Activated T-helper 17 cell treated with anti-CD3 and anti-CD28 coated beads, Interleukin-2, amount 50 U/mL, for 72 hours (primary cell): ENCODE measurements around the gene AP1G2. TPM values are rescaled to one million over a fixed set of nuclear protein-coding genes. Genes with fewer than 3 reads are reported as not detected.
"Not testable (repeated sequence)": the region's sequence is repeated elsewhere in the genome, so short reads cannot be mapped to it uniquely, and the experiment has no call there.

ENCODE experiments used
- ATAC-seq: fragments of 150-1000 bp; cut with Tn5 transposase; replicated peaks from 2 replicates; pipeline ENCODE4 v1.10.0; 2021; ENCODE audit warnings: mild to moderate bottlenecking, moderate library complexity
- H3K27ac Mint-ChIP-seq: one replicate; pipeline ENCODE4 v1.8.0; 2022; ENCODE audit warnings: mixed read lengths
- H3K27me3 Mint-ChIP-seq: one replicate; pipeline ENCODE4 v1.8.0; 2022; ENCODE audit warnings: mixed read lengths
- H3K36me3 Mint-ChIP-seq: one replicate; pipeline ENCODE4 v1.8.0; 2022; ENCODE audit warnings: low read depth, mild to moderate bottlenecking, mixed read lengths
- H3K4me1 Mint-ChIP-seq: one replicate; pipeline ENCODE4 v1.8.0; 2022; ENCODE audit warnings: mixed read lengths
- H3K4me3 Mint-ChIP-seq: one replicate; pipeline ENCODE4 v1.8.0; 2022; ENCODE audit warnings: mild to moderate bottlenecking, mixed read lengths
- H3K9me3 Mint-ChIP-seq: one replicate; pipeline ENCODE4 v1.8.0; 2022; ENCODE audit warnings: mixed read lengths
- total RNA-seq, 2 donors: library from RNA; stranded (reverse); gene quantifications; one replicate each; pipeline ENCODE4 v1.2.3, GENCODE V29; 2022

AP1G2 gene
- total RNA-seq, 2 donors from 2014 or later: 199 to 312 TPM

DNA sequence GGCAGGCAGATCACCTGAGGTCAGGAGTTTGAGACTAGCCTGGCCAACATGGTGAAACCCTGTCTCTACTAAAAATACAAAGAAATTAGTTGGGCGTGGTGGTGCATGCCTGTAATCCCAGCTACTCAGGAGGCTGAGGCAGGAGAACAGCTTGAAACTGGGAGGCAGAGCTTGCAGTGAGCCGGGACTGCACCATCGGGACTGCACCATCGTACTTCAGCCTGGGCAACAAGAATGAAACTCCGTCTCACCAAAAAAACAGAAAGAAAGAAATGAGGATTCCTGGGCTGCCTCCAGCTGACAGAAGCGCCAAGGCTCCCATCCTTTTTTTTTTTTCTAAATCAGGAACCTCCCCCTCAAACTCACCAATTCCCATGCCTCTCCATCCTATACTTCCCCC lies 30.7 kb downstream of the AP1G2 start:
- not testable (repeated sequence) for H3K4me1 Mint-ChIP-seq, ATAC-seq, H3K27ac Mint-ChIP-seq, H3K27me3 Mint-ChIP-seq, H3K36me3 Mint-ChIP-seq, H3K9me3 Mint-ChIP-seq, H3K4me3 Mint-ChIP-seq

DNA sequence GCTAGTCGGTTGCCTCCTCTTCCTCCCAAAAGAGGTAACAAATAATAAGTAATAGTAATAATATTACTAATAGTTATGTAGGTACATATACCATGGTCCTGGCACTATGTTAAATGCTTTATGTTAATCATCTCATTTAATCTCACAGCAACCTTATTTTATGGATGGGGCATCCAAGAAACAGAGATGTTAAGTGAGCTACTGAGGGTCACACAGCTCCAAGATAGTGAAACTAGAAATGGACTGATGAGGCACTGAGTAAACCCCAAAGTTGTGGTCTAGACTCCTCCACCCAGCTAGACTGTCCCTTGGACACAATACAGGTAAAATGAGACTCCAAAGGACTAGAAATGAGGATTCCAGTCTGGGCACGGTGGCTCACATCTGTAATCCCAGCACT lies 31.1 kb downstream of the AP1G2 start:
- no peak overlapping the region for H3K27ac Mint-ChIP-seq
- no peak for ATAC-seq
- no peaks in the 10 kb centered on the region for H3K36me3 Mint-ChIP-seq
- no peaks in the 10 kb centered on the region for H3K27me3 Mint-ChIP-seq
- H3K4me3 Mint-ChIP-seq: no peak overlapping the region
- H3K4me1 Mint-ChIP-seq: peaks cover 5% of the 10 kb centered on the region
- H3K9me3 Mint-ChIP-seq: no peaks in the 10 kb centered on the region

DNA sequence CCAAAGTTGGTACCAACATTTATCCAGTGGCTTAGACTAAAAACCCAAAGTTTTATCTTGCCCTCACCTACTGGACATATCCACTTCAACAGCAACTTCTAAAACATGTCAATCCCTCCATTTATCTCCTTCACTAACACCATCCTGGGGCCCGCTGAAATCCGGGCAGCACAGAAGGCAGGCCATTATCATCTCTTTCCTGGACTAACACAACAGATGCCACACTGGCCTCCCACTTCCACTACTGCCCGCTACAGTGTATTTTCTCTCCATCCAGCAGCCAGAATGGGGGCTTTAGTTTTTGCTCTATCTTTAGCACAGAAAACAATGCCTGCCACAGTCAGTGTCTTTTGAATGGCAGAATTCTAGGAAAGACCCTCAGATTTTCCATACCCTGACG lies 31.6 kb downstream of the AP1G2 start:
- Mint-ChIP-seq H3K27ac (no peak overlapping the region), H3K27me3 (no peaks in the 10 kb centered on the region), H3K4me1 (peaks cover 5% of the 10 kb centered on the region), H3K4me3 (no peak overlapping the region), H3K9me3 (no peaks in the 10 kb centered on the region), H3K36me3 (no peaks in the 10 kb centered on the region)
- no peak for ATAC-seq

DNA sequence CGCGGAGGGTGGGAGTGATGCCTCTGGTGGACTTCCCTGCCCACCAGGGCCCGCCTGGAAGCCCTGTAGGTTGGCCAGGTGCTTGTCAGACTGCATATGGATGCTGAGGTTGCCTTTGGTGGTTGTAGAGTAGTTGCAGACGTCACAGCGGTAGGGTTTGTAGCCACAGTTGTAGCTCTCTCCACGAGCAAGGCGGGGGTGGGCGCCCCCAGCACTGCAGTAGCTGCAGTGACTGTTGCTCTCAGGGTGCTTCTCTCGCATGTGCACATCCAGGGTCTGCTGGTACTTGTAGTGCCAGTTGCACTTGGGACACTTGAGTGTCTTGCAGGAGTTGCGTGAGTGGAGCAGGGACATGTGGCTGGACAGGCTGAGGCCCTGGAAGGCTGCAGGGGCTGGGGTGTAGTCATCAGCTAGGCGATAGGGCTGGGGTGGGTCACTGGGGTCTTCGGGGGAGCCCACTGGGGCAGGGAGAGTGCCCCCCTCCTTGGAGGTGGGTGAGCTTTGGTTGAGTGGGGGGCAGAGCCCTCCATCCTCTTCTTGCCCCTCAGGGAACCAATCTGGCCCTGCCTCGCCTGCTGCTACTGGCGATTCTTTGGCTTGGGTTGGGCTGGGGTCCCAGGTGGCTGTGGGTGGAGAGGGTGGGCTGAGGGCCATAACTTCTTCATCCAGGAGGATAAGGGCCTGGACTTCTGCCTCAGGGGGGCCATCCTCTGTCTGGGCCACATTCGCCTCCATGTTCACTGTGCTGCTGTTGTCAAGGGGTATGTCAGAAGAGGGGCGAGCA lies 33.7 kb downstream of the AP1G2 start:
- Mint-ChIP-seq H3K4me3 (no peak overlapping the region), H3K36me3 (no peaks in the 10 kb centered on the region), H3K4me1 (peaks cover 5% of the 10 kb centered on the region), H3K27ac (no peak overlapping the region), H3K27me3 (no peaks in the 10 kb centered on the region), H3K9me3 (no peaks in the 10 kb centered on the region)
- ATAC-seq: no peak

DNA sequence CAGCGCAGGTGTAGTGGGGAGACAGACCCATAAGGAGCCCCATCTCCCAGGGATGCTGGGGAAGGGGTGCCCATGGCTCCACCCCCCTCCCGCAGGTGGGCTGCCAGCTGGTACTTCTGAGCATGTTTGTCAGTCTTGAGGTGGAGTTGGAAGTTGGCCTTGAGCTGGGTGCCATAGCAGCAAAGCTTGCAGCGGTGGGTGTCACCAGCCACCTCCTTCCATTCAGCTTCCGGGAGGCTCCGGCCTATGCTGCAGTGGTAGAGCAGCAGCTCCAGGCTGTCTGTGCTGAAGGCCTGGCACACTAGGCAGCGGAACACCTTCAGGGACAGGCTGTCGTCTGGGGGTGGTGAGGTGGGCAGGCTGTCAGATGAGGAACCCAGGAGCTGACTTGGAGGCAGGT lies 34.9 kb downstream of the AP1G2 start:
- Mint-ChIP-seq H3K4me3 (no peak overlapping the region), H3K4me1 (peaks cover 5% of the 10 kb centered on the region), H3K9me3 (no peaks in the 10 kb centered on the region), H3K27me3 (no peaks in the 10 kb centered on the region), H3K36me3 (no peaks in the 10 kb centered on the region), H3K27ac (no peak overlapping the region)
- ATAC-seq: no peak

DNA sequence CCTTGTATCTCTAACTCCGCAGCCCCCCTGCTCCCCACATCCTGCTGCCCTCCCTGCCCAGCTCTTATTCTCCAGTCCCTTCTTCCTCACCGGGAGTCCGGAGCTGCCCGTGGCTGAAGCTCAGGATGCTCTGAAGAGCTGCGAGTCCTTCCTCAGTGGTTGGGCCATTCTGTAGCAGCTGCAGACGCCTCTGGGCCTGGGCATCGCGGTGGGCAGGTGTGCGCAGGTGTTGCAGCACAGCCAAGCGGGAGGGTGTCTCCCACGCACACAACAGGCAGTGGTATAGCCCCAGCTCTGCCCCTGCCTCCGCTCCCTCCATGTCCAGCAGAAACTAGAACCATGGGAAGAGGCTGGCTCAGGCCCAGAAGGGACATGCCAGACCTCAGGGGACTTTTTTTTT lies 36.2 kb downstream of the AP1G2 start:
- Mint-ChIP-seq H3K4me1 (peaks cover 5% of the 10 kb centered on the region), H3K27ac (no peak overlapping the region), H3K4me3 (no peak overlapping the region), H3K27me3 (no peaks in the 10 kb centered on the region), H3K36me3 (no peaks in the 10 kb centered on the region), H3K9me3 (no peaks in the 10 kb centered on the region)
- ATAC-seq: no peak

DNA sequence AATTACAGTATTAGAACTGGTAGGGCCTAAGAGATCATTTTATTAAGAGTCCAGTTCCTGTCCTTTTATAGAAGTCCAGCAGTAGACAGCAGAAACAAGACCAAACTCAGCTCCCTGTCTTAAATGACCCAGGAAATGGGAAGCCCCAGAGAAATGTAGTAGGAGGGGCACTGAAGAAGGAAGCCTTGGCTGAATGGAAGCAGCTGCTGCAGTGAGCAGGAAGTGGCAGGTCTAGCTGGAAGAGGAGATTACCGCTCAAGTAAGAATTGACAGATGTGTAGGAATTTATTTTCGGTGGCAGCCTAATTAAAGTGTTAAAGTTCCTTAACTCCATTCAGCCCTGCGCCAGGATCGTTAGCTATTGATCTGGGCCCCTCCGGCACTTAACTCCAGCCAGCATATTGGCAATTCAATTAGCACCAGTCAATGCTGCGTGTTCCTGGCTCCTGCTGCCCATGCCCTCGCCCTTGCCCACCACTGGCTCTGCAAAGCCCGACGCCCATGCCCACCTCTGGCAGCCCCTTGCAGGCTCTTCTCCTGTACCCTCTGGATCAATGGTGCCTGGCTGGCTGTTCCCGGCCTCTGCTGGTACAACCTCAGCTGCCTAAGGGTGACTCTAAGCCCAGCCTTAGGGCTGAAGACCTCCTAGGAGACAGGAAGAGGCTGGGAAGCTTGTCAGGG lies 37.1 kb downstream of the AP1G2 start:
- H3K27ac Mint-ChIP-seq: peak overlapping the region; percentile 3

DNA sequence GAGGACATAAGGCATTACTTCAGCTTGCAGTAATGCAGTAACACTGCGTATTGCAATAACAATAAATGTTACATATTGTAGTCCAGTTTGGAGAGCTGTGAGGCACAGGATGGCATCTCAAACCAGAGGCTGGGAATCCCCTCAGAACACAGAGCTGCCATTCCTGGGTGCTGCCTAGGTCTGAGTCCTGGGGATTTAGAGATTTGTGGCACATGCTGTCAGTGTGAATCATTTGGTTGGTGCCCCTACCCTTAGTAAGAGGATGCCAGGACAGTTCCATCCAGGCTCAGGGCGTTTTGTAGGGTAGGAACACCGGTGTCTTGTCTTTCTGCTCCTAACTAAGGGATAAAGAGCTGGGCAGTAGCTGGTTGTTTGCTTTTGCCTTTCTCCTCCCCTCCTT lies 38.6 kb downstream of the AP1G2 start:
- H3K27ac Mint-ChIP-seq: peak overlapping the region; percentile 12
- no peak for ATAC-seq
- H3K27me3 Mint-ChIP-seq: no peaks in the 10 kb centered on the region
- H3K9me3 Mint-ChIP-seq: no peaks in the 10 kb centered on the region
- no peaks in the 10 kb centered on the region for H3K36me3 Mint-ChIP-seq
- no peaks in the 10 kb centered on the region for H3K4me1 Mint-ChIP-seq
- no peak overlapping the region for H3K4me3 Mint-ChIP-seq

More for the DNA sequence above, 37.1 kb downstream of the AP1G2 start:
- H3K36me3 Mint-ChIP-seq: no peaks in the 10 kb centered on the region
- no peaks in the 10 kb centered on the region for H3K27me3 Mint-ChIP-seq
- ATAC-seq: no peak
- no peaks in the 10 kb centered on the region for H3K9me3 Mint-ChIP-seq
- no peaks in the 10 kb centered on the region for H3K4me1 Mint-ChIP-seq
- H3K4me3 Mint-ChIP-seq: no peak overlapping the region

DNA sequence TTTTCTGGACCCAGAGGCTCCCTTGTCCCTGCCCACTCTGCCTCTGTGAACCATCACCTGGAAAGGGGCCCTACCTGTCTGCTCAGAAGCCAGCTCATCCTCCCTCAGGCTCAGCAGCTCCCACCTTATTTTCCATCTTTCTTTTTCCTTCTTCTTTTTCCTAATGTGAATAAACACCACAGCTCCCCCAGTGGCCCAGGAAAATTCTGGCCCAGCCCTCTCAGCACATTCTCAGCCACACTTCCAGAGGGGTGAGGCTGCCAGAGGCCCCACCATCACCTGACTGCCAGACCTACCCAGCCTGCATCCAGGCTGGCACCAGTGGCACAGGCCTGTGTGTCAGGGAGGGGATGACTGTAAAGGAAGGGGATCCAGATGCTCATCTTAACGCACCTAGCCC lies 39.0 kb downstream of the AP1G2 start:
- Mint-ChIP-seq H3K9me3 (no peaks in the 10 kb centered on the region), H3K27ac (peak overlapping the region; percentile 12), H3K4me3 (no peak overlapping the region), H3K4me1 (no peaks in the 10 kb centered on the region), H3K36me3 (no peaks in the 10 kb centered on the region), H3K27me3 (no peaks in the 10 kb centered on the region)
- no peak for ATAC-seq

DNA sequence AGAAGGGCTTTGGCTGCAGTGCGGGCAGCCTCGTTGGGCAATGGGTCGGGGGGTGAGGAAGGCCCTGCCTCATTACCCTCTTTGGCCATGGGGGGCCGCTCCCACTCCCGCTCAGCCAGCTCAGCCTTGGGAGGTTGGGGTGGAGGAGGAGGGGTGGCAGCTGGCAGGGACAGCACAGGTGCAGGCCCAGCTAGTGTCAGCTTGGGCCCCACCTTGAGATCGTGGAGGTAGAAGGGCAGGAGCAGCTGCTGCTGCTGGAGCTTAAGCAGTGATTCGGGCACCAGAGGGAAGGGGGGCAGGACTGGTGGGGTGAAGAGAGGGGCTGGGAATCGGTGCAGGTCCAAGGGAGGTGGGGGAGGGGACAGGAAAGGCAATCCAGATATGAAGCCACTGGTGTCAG lies 42.0 kb downstream of the AP1G2 start:
- H3K27me3 Mint-ChIP-seq: no peaks in the 10 kb centered on the region
- H3K27ac Mint-ChIP-seq: no peak overlapping the region
- H3K4me3 Mint-ChIP-seq: no peak overlapping the region
- H3K9me3 Mint-ChIP-seq: no peaks in the 10 kb centered on the region
- no peaks in the 10 kb centered on the region for H3K36me3 Mint-ChIP-seq
- no peaks in the 10 kb centered on the region for H3K4me1 Mint-ChIP-seq
- ATAC-seq: no peak

DNA sequence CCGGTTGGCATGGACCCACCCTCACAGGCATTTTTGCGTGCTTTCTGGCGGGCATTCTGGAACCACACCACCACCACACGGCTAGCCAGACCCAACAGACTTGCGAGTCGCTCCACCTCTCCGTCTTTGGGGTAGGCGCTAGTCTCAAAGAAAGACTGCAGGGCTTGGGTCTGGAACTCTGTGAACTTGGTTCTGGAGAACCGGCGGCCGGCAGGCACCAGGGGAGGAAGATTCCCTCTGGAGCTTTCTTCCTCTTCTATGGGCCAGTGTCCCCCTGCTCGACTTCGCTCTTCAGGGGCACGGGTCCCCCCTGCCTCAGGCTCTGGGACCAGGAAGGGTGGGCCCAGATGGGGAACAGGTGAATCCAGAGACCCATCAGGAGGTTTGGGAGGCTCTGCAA lies 42.6 kb downstream of the AP1G2 start:
- Mint-ChIP-seq H3K27me3 (no peaks in the 10 kb centered on the region), H3K36me3 (no peaks in the 10 kb centered on the region), H3K4me1 (no peaks in the 10 kb centered on the region), H3K4me3 (no peak overlapping the region), H3K27ac (no peak overlapping the region), H3K9me3 (no peaks in the 10 kb centered on the region)
- no peak for ATAC-seq

DNA sequence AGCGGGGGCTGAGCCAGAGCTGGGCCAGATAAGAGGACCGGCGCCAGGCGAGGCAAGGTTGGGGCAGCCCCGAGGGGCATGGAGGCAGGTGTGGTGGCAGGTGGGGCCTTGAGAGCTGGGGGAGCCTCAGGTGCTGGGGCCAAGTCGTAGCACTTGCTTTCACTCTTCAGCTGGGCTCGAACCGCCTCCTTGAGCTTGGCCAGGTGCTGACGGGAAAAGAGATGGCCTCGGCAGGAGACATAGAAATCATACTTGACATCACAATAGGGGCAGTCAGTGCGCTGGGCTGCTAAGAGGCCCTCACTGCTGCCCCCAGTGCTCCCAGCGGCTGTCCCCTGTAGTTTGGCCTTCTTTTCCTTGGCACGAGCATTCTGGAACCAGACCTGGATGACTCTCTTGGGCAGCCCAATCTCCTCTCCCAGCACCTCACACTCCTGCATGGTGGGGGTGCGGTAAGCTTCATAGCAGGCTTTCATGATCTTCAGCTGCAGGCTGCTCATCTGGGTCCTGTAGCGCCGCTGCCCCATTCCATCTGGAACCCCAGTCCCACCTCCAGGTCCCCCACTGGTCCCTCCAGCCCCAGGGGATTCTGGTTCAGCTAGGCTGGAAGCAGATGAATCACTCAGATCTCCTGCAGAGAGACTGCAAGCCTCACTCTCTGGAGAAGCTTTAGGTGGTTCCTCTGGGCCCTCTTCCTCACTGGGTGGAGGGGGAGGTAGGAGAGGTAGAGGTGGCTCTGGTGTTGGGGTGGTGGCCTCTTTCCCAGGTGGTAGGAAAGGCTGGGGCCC lies 44.2 kb downstream of the AP1G2 start:
- Mint-ChIP-seq H3K4me1 (no peaks in the 10 kb centered on the region), H3K9me3 (no peaks in the 10 kb centered on the region), H3K27ac (no peak overlapping the region), H3K36me3 (no peaks in the 10 kb centered on the region), H3K27me3 (no peaks in the 10 kb centered on the region), H3K4me3 (no peak overlapping the region)
- ATAC-seq: no peak

DNA sequence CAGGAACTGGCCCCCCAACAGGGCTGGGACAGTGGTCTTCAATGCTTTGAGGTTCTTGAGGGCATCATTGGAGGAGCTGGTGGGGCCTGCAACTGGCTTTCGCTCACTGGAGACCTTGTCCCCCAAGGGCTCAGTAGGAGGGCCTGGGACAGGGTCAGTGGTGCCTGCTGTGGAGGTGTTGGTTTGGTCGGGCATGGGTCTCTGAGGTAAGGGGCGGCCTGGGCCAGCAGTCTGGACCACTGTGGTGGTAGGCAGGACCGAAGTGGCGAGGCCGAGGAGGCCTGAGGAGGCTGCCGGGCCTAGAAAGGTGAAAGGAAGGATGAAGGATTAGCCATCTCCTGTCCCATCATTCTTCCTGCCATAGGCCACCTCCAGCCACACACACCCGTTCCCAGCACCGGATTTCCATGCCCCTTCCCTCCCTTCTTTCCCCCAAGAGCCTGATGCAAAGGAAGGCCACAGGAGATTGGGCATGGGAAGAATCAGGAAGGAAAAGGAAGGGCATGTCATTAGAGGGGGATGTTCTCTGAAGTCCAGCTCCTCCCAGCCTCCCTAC lies 44.9 kb downstream of the AP1G2 start:
- H3K4me1 Mint-ChIP-seq: no peaks in the 10 kb centered on the region
- H3K9me3 Mint-ChIP-seq: no peaks in the 10 kb centered on the region
- ATAC-seq: no peak
- H3K27ac Mint-ChIP-seq: no peak overlapping the region
- H3K36me3 Mint-ChIP-seq: no peaks in the 10 kb centered on the region
- no peaks in the 10 kb centered on the region for H3K27me3 Mint-ChIP-seq
- H3K4me3 Mint-ChIP-seq: no peak overlapping the region

DNA sequence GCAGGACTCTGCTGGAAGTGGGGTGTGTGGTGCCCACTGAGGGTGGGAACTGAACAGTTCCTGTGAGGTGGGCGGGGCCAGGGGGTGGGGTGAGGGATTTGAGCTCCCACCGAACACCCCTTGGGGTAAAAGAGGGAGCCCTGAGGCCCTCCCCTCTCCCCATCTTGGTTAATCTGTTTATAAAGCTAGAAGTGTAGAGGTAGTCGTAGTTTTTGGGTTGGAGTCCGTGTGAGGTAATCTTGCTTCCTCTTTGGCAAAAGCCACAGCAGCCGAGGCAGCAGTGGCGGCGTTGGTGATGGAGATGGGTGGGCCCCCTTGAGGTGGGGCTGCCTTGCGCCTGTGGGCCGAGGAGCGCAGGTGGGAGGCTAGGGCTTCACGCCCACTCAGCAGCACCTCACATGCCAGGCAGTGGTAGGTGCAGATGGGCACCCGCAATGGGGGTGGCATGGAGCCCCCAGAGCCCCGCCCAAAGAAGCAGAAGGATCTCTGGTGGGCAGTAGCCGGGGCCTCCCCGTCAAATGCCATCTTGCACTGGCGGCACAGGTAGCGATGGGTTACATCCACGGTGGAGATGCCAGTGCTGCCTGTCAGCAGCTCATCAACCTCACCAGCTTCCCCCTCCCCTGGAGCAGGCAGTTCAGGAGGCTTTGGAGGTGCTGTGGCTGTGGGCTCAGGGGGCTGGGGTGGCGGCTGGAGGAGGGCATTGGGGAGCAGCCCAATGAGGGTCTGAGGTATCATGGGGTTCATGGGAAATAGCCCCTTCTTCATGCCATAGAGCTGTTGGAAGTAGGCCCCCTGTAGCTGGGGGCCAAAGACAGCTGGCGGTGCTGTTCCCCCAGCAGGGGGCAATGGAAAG lies 45.6 kb downstream of the AP1G2 start:
- H3K27ac Mint-ChIP-seq: no peak overlapping the region
- H3K4me1 Mint-ChIP-seq: no peaks in the 10 kb centered on the region
- H3K9me3 Mint-ChIP-seq: no peaks in the 10 kb centered on the region
- no peaks in the 10 kb centered on the region for H3K36me3 Mint-ChIP-seq
- H3K27me3 Mint-ChIP-seq: no peaks in the 10 kb centered on the region
- H3K4me3 Mint-ChIP-seq: no peak overlapping the region
- no peak for ATAC-seq
